ENCODE results near the gene FCAR.

DNA sequence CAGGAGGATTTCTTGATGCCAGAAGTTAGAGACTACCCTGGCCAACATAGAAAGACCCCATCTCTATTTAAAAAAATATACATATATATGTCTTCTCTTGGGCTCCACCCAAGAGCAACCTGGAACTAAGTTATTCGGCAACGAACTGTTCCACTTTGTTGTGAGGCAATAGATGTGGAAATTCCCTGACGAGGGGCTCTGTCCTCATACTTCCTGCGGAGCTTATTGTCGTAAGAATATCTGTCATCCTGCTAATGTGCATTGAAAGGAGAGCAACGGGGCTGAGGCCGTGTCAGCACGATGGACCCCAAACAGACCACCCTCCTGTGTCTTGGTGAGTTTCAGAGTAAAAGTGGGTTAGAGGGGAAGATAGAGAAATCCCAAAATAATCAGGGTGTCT lies at the start of gene FCAR:
- no peak for TF ChIP-seq CTCF (IDR thresholded peaks at IDR 0.05 in 2 of 3, conservative IDR thresholded peaks at IDR 0.05 in 1 of 3; ENCODE audit: borderline replicate concordance in 1 of 3, insufficient read depth in 1 of 3, low read depth in 2 of 3, low read length in 2 of 3)
- TF ChIP-seq EZH2 (IDR thresholded peaks at IDR 0.05): no peak
- TF ChIP-seq ZNF274 (IDR thresholded peaks at IDR 0.05; ENCODE audit: low read depth, low read length): no peak
- TF ChIP-seq POLR2A (IDR thresholded peaks at IDR 0.05; ENCODE audit: borderline replicate concordance, extremely low read depth, insufficient read depth, insufficient read length): no peak
- TF ChIP-seq POLR2AphosphoS5 (IDR thresholded peaks at IDR 0.05; ENCODE audit: low read depth, low read length): no peak
- no peak for TF ChIP-seq CEBPB (IDR thresholded peaks at IDR 0.05; ENCODE audit: low read depth)
- TF ChIP-seq SIN3A (IDR thresholded peaks at IDR 0.05; ENCODE audit: low read depth): no peak
